ENCODE data around the gene STARD5.
A peak's percentile ranks its signal among the peaks of the same experiment; 100 is the strongest.

Gene STARD5

GRCh38 chr15:81311752-81312464 lies 12.0 kb downstream of the STARD5 start:
- DNase-seq = no peak

GRCh38 chr15:81310480-81310879 lies 13.5 kb downstream of the STARD5 start:
- DNase-seq = no peak

- DNase-seq = no peak
Measured at GRCh38 chr15:81309647-81310450, 14.1 kb downstream of the STARD5 start.

- no peak for DNase-seq
Measured at GRCh38 chr15:81308260-81308659, 15.7 kb downstream of the STARD5 start.

- DNase-seq = no peak
Measured at GRCh38 chr15:81304226-81304625, 19.7 kb downstream of the STARD5 start.

GRCh38 chr15:81303244-81304225 lies 20.4 kb downstream of the STARD5 start:
- DNase-seq = no peak

GRCh38 chr15:81302701-81303109 lies 21.2 kb downstream of the STARD5 start:
- no peak for DNase-seq

GRCh38 chr15:81301815-81302399 lies 22.0 kb downstream of the STARD5 start:
- no peak for DNase-seq

- no peak for DNase-seq
Measured at GRCh38 chr15:81301385-81301784, 22.6 kb downstream of the STARD5 start.

GRCh38 chr15:81299630-81300273 lies 24.2 kb downstream of the STARD5 start:
- DNase-seq = no peak

GRCh38 chr15:81299156-81299555 lies 24.8 kb downstream of the STARD5 start:
- DNase-seq = no peak

- DNase-seq = no peak
Measured at GRCh38 chr15:81298611-81299010, 25.3 kb downstream of the STARD5 start.

GRCh38 chr15:81297603-81298575 lies 26.1 kb downstream of the STARD5 start:
- no peak for DNase-seq

- no peak for DNase-seq
Measured at GRCh38 chr15:81297147-81297572, 26.8 kb downstream of the STARD5 start.

GRCh38 chr15:81296673-81297072 lies 27.3 kb downstream of the STARD5 start:
- no peak for DNase-seq

GRCh38 chr15:81296186-81296585 lies 27.8 kb downstream of the STARD5 start:
- no peak for DNase-seq

- no peak for DNase-seq
Measured at GRCh38 chr15:81295486-81296121, 28.3 kb downstream of the STARD5 start.

- peak; percentile 15 for DNase-seq
Measured at GRCh38 chr15:81294516-81294880, 29.4 kb downstream of the STARD5 start.

- DNase-seq = no peak
Measured at GRCh38 chr15:81293728-81294515, 30.0 kb downstream of the STARD5 start.
